NB4 (cell line): ENCODE results near the gene ADAMTS13.

Experiments
- MAX ChIP-seq: IDR thresholded peaks from 2 replicates; pipeline ENCODE4 v1.6.1; 2011; ENCODE audit warnings: low read depth, low read length
- POLR2A ChIP-seq: IDR thresholded peaks from 2 replicates; pipeline ENCODE4 v1.6.1; 2011; ENCODE audit warnings: mild to moderate bottlenecking; ENCODE audit not compliant: insufficient read length; ENCODE audit errors: extremely low read depth
- TF ChIP-seq, protein P1 (sequence below): IDR thresholded peaks from one replicate; pipeline ENCODE4 v1.5.1; 2012; ENCODE audit warnings: low read depth, low read length

DNA sequence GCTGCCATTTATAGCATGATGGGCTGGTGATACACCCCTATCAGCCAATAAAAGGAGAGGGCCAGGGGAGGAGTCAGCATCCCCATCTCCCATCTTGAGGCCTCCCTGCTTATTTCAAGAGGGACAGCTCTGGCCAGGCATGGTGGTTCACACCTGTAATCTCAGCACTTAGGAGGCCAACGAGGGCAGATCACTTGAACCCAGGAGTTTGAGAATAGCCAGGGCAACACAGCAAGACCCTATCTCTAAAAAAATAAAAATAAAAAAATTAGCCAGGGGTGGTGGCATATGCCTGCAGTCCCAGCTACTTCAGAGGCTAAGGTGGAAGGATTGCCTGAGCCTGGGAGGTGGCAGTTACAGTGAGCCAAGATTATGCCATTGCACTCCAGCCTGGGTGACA lies 14.1 kb upstream of the ADAMTS13 start:
- TF ChIP-seq POLR2A (no peak), MAX (no peak)
- TF ChIP-seq, protein P1, sequence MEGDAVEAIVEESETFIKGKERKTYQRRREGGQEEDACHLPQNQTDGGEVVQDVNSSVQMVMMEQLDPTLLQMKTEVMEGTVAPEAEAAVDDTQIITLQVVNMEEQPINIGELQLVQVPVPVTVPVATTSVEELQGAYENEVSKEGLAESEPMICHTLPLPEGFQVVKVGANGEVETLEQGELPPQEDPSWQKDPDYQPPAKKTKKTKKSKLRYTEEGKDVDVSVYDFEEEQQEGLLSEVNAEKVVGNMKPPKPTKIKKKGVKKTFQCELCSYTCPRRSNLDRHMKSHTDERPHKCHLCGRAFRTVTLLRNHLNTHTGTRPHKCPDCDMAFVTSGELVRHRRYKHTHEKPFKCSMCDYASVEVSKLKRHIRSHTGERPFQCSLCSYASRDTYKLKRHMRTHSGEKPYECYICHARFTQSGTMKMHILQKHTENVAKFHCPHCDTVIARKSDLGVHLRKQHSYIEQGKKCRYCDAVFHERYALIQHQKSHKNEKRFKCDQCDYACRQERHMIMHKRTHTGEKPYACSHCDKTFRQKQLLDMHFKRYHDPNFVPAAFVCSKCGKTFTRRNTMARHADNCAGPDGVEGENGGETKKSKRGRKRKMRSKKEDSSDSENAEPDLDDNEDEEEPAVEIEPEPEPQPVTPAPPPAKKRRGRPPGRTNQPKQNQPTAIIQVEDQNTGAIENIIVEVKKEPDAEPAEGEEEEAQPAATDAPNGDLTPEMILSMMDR, result no peak
